GM12878 (cell line): ENCODE measurements around the gene GPC6. TPM values are rescaled to one million over a fixed set of nuclear protein-coding genes. Genes with fewer than 3 reads are reported as not detected.

Source experiments
- ATAC-seq: fragments of 200-7000 bp; cut with Tn5 transposase; 3 replicates; pipeline ENCODE4 v1.9.1; 2020; ENCODE audit warnings: mild to moderate bottlenecking, moderate library complexity
- BruUV-seq: library from RNA; stranded (reverse); fragments of 400-500 nt; replicated peaks from 2 replicates; lab custom pipeline; 2021; lab: Mats Ljungman, UMichigan
- CTCF ChIA-PET: fragments of 300-600 bp; sonication (Branson Sonifier 250); formaldehyde crosslinking; extraction: SDS; loops from one replicate; lab custom pipeline; 2021; ENCODE audit warnings: inconsistent platforms; lab: Yijun Ruan, JAX
- POLR2A ChIA-PET: fragments of 350-600 bp; formaldehyde crosslinking; extraction: SDS; loops from one replicate; lab custom pipeline; 2021; ENCODE audit warnings: inconsistent platforms; lab: Charles Lee
- RAD21 ChIA-PET: fragments of 300-600 bp; sonication (Branson Sonifier 250); formaldehyde crosslinking; loops from one replicate; lab custom pipeline; 2023; ENCODE audit warnings: antibody characterized with exemption; ENCODE audit not compliant: unreplicated experiment; lab: Charles Lee
- SMC1A ChIA-PET: fragments of 300-600 bp; sonication (Branson Sonifier 250); formaldehyde crosslinking; loops from one replicate; lab custom pipeline; 2023; ENCODE audit not compliant: unreplicated experiment, uncharacterized antibody; lab: Charles Lee
- DNase-seq: peaks from one replicate; pipeline ENCODE4 v3.0.0-alpha.2; 2011; ENCODE audit warnings: low read depth, low spot score
- FAIRE-seq: peaks from 3 replicates; lab custom pipeline; 2011; peaks lifted over from hg19 to GRCh38; lab: Jason Lieb, UNC
- H2AFZ ChIP-seq: 2 replicates; pipeline ENCODE4 v1.6.0; 2011; ENCODE audit warnings: low read depth, low read length, control low read depth; ENCODE audit not compliant: control insufficient read depth
- H3K27ac ChIP-seq: 2 replicates; pipeline ENCODE4 v1.5.1; 2011; ENCODE audit warnings: control low read depth; ENCODE audit not compliant: control insufficient read depth, insufficient read depth
- H3K27me3 ChIP-seq, 2 experiments: replicated peaks in 1 of 2; 2 replicates each; pipeline versions ENCODE4 v1.6.0 to v1.6.1; 2011; ENCODE audit warnings: low read length in 1 of 2; ENCODE audit not compliant: control insufficient read depth in 2 of 2, insufficient read depth in 2 of 2
- H3K36me3 ChIP-seq, 2 experiments: 2 replicates each; pipeline ENCODE4 v1.5.1; 2011; ENCODE audit warnings: low read length in 1 of 2; ENCODE audit not compliant: control insufficient read depth in 2 of 2, insufficient read depth in 2 of 2
- H3K4me1 ChIP-seq: 2 replicates; pipeline ENCODE4 v1.6.1; 2011; ENCODE audit warnings: mild to moderate bottlenecking, low read length, moderate library complexity, mixed read lengths; ENCODE audit not compliant: control insufficient read depth, insufficient read depth
- H3K4me2 ChIP-seq: 2 replicates; pipeline ENCODE4 v1.6.0; 2011; ENCODE audit warnings: control low read depth; ENCODE audit not compliant: control insufficient read depth, insufficient read depth
- H3K4me3 ChIP-seq: fragments of 200-600 bp; sonication (generic); 2 replicates; pipeline ENCODE4 v1.5.1; 2016
- H3K79me2 ChIP-seq: 2 replicates; pipeline ENCODE4 v1.6.0; 2011; ENCODE audit warnings: low read length; ENCODE audit not compliant: control insufficient read depth, insufficient read depth
- H3K9ac ChIP-seq: 2 replicates; pipeline ENCODE4 v1.8.0; 2011; ENCODE audit warnings: low read length, control low read depth, mixed read lengths; ENCODE audit not compliant: control insufficient read depth, insufficient read depth
- H3K9me3 ChIP-seq: replicated peaks from 3 replicates; pipeline ENCODE4 v1.5.1; 2011; ENCODE audit warnings: mild to moderate bottlenecking, low read length; ENCODE audit not compliant: control insufficient read depth, insufficient read depth
- H4K20me1 ChIP-seq: 2 replicates; pipeline ENCODE4 v1.6.0; 2011; ENCODE audit not compliant: control insufficient read depth, insufficient read depth
- CBX5 ChIP-seq: sonication (generic); IDR thresholded peaks from 2 replicates; pipeline ENCODE4 v1.6.1; 2016; ENCODE audit warnings: low read depth, moderate library complexity, mild to moderate bottlenecking, inconsistent platforms
- EZH2 ChIP-seq: IDR thresholded peaks from 2 replicates; pipeline ENCODE4 v1.6.1; 2012; ENCODE audit warnings: low read depth, mild to moderate bottlenecking, control low read depth, inconsistent platforms, low read length, borderline replicate concordance; ENCODE audit not compliant: control insufficient read depth
- GABPA ChIP-seq: IDR thresholded peaks from 2 replicates; pipeline ENCODE4 v1.6.1; 2014; ENCODE audit warnings: antibody characterized with exemption, low read depth, mild to moderate bottlenecking, inconsistent platforms
- KLF5 ChIP-seq: fragments of 450-650 bp; IDR thresholded peaks from 2 replicates; pipeline ENCODE4 v1.6.1; 2014; ENCODE audit warnings: mild to moderate bottlenecking; ENCODE audit not compliant: partially characterized antibody
- TCF7 ChIP-seq: IDR thresholded peaks from 2 replicates; pipeline ENCODE4 v1.6.1; 2014; ENCODE audit warnings: antibody characterized with exemption, borderline replicate concordance
- YY1 ChIP-seq: IDR thresholded peaks from 2 replicates; pipeline ENCODE4 v1.6.1; 2011; ENCODE audit warnings: low read depth, mild to moderate bottlenecking, low read length
- WGBS: methylation state at CpG from one replicate; pipeline ENCODE4 v1.1.6; 2016; ENCODE audit warnings: low lambda C conversion rate; ENCODE audit not compliant: insufficient replicate concordance, insufficient coverage; ENCODE audit errors: missing lambda C conversion rate; 5-methylcytosine and 5-hydroxymethylcytosine counted together
- in situ Hi-C: fragments of 300-500 bp; cut with MboI; formaldehyde crosslinking; loops from 9 replicates; pipeline ENCODE4 v1.14.3; 2018; ENCODE audit warnings: mixed read lengths
- intact Hi-C: fragments of 100-400 bp; cut with micrococcal nuclease; formaldehyde crosslinking; loops from one replicate; pipeline ENCODE4 v1.14.2; 2022; ENCODE audit not compliant: unreplicated experiment
- polyA plus RNA-seq, 11 experiments: library from polyadenylated mRNA; depleted of rRNA in 4 of 11; unstranded in 6 of 11; stranded (reverse) in 5 of 11; fragments of >200 nt; fragmentation: Nextera tagmentation in 4 of 11; fragmentation: Illumina TruSeq in 1 of 11; extraction: Ambion mirVana in 4 of 11; extraction: Trizol in 1 of 11; gene quantifications; 1 replicate in 1 of 11; 2 replicates in 10 of 11; pipeline versions ENCODE4 v1.2.1 to v1.2.3, GENCODE V29; 2011 to 2016; ENCODE audit warnings: inconsistent platforms in 2 of 11, missing spikeins in 2 of 11, low read depth in 1 of 11
- total RNA-seq, 4 experiments: library from RNA; depleted of rRNA in 3 of 4; stranded (reverse); fragments of >200 nt in 3 of 4; fragmentation: Illumina TruSeq in 1 of 4; extraction: Trizol in 1 of 4; gene quantifications; 2 replicates each; pipeline versions ENCODE4 v1.2.1 to v1.2.3, GENCODE V29; 2013 to 2021
- TF ChIP-seq, protein P1 (sequence below): fragments of 450-650 bp; IDR thresholded peaks from 2 replicates; pipeline ENCODE4 v1.6.1; 2018; ENCODE audit warnings: borderline replicate concordance, mild to moderate bottlenecking; ENCODE audit not compliant: partially characterized antibody

Gene GPC6
- total and polyA plus RNA-seq, 10 of the 15 experiments (the other 5 are each of a cell fraction or from before 2014, with no cell fraction given): 0.03 to 0.04 (median 0.03) TPM; not detected in 7

DNA sequence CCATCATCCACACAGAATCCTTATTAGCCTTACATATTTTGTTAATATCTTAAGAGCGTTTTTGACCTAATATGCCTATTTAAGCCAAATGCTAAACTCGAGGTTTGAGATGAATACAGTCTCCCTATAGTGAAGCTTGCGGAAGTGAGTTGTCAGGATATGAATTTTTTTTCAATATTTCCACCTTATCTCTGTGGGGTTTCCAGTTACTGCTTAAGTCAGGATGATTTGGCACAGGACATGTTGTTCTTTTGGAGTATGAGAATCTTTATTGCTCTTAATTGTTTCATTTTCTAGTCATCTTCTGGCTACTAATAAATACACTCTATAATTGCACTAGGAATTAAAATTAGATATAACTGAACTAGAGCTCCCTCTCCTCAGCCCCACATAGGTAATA is 44.2 kb upstream of the GPC6 start:
- WGBS: 13% methylated on average over 3 of the region's 3 CpGs
- in situ Hi-C loops: no loop called here
- SMC1A ChIA-PET: interaction anchor here (0.6 kb wide), 2 partner anchors 192 to 519 kb away, joined by 3 read pairs; no protein-coding TSS in a partner anchor
- ATAC-seq: no peak
- no peak for TF ChIP-seq EZH2
- no peak for TF ChIP-seq YY1
- no peak for TF ChIP-seq GABPA
- TF ChIP-seq, protein P1, sequence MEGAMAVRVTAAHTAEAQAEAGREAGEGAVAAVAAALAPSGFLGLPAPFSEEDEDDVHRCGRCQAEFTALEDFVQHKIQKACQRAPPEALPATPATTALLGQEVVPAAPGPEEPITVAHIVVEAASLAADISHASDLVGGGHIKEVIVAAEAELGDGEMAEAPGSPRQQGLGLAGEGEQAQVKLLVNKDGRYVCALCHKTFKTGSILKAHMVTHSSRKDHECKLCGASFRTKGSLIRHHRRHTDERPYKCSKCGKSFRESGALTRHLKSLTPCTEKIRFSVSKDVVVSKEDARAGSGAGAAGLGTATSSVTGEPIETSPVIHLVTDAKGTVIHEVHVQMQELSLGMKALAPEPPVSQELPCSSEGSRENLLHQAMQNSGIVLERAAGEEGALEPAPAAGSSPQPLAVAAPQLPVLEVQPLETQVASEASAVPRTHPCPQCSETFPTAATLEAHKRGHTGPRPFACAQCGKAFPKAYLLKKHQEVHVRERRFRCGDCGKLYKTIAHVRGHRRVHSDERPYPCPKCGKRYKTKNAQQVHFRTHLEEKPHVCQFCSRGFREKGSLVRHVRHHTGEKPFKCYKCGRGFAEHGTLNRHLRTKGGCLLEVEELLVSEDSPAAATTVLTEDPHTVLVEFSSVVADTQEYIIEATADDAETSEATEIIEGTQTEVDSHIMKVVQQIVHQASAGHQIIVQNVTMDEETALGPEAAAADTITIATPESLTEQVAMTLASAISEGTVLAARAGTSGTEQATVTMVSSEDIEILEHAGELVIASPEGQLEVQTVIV: no peak
- TF ChIP-seq TCF7: no peak
- no peak for TF ChIP-seq CBX5
- TF ChIP-seq KLF5: no peak
- TF ChIP-seq, all 136 proteins: peak for 0
- H2AFZ ChIP-seq: no peak overlapping the region
- RAD21 ChIA-PET: no interaction called here
- no peak overlapping the region for H3K9ac ChIP-seq
- DNase-seq: no peak
- no peaks in the 10 kb centered on the region for H3K4me1 ChIP-seq
- H3K4me3 ChIP-seq: no peak overlapping the region
- no peak for FAIRE-seq
- no peak overlapping the region for H3K27ac ChIP-seq
- no peaks in the 10 kb centered on the region for H3K79me2 ChIP-seq
- H3K9me3 ChIP-seq: no peaks in the 10 kb centered on the region
- intact Hi-C loops: no loop called here
- no peak overlapping the region for H3K4me2 ChIP-seq
- H4K20me1 ChIP-seq: no peaks in the 10 kb centered on the region
- POLR2A ChIA-PET: no interaction called here
- BruUV-seq: no TSS peak
- H3K36me3 ChIP-seq: no peaks in the 10 kb centered on the region
- CTCF ChIA-PET: no interaction called here
- no peaks in the 10 kb centered on the region for H3K27me3 ChIP-seq
